MV-4-11 (cell line): ENCODE results near the gene OR10G3.
A peak's percentile ranks its signal among the peaks of the same experiment; 100 is the strongest.
"Not testable (repeated sequence)": the region's sequence is repeated elsewhere in the genome, so short reads cannot be mapped to it uniquely, and the experiment has no call there.

Experiments used
- DNase-seq: peaks from one replicate; lab custom pipeline; 2025; lab: John Stamatoyannopoulos, UW

The OR10G3 gene

GRCh38 chr14:21579976-21580375, at the start of gene OR10G3:
Gene OR10G3 (minus strand): TSS chr14:21580076. CDS start chr14:21570744, 9,332 bp downstream.
- DNase-seq: no peak

DNA sequence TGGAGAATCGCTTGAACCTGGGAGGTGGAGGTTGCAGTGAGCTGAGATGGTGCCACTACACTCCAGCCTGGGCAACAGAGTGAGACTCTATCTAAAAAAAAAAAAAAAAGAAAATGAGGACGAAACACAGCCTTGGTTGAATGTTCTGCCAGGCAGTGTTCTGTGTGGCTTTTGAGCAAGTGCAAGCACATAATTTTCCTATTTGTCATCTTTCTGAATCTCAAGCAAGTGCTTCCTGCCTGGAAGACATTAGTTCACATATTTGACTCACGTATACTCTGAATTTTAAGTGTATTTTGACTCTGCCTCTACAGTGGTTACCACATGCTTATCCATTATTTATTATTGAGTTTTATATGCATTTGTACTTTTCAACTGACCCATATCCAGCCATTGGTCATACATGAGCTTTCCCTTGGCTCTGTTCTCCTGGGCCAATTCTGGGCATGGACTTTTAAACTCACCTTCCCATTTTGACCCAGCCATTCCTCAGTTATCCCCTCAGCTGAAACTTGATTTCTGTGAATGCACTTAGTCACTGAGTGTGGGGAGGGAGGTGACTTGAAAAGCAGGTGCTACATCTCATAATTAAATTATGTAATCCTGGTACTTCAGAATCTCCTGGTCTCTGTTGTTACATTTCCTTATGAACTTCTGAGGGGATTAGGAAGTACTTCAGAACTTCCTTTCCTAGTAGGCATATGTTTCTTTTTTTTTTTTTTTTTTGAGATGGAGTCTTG, 46.8 kb upstream of the OR10G3 start:
- DNase-seq: no peak

DNA sequence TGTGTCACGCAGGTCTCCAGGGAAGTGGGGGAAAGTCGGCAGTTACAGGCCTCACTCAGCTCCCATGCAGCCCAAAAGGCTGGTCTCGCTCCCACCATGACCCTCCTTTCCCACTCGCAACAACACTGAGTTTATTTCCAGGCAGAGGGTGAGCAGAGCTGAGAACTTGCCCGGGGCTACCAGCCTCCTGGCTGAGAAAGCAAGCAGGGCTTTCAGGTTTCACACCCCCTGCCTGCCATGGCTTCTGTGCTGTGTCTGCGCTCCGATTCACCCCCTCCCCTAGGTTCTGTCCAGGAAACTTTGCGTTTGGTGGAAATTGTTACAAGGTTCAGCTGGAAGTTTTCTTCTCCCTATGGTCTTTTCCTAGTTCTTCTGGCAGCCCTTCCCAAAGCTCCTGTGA, 37.7 kb upstream of the OR10G3 start:
- DNase-seq: no peak

GRCh38 chr14:21614240-21614639, 34.4 kb upstream of the OR10G3 start:
- no peak for DNase-seq

GRCh38 chr14:21612324-21612723, 32.4 kb upstream of the OR10G3 start:
- DNase-seq: no peak

DNA sequence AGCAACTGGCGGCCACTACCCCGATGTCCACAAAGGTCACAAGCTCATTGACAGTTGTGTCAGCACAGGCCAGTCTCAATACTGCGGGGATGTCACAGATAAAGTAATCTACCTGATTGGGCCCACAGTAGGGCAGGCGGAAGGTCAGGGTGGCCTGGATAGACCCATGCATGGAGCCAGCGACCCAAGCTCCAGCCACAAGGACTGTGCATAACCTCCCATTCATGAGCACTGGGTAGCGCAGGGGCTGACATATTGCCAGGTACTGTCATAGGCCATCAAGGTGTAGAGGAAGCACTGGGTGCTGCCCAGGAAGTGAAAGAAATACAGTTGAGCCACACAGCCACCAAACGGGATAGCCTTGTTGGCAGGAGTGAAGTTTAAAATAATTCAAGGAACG, 22.3 kb upstream of the OR10G3 start:
- DNase-seq: not testable (repeated sequence)

DNA sequence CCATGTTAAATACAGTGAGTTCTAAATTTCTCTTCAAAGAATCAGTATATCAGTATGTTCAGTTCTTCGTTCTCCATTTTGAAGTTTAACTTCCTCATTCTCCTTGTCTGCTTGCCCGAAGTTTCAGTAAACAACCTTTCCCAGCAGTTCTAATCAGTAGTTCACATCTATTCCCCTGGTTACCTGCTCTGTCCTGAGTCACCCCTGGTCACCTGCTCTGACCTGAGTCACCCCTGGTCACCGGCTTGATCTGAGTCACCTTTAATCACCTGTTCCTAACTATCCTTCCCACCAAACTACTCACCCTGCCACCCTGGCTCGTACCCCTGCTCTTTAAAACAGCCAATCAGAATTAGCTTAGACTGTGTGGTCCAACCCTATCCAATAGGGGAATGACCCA, 9.4 kb upstream of the OR10G3 start:
- peak; percentile 29 for DNase-seq

GRCh38 chr14:21575661-21576060, 4.2 kb downstream of the OR10G3 start:
- no peak for DNase-seq

GRCh38 chr14:21572604-21573003, 7.3 kb downstream of the OR10G3 start:
- no peak for DNase-seq

DNA sequence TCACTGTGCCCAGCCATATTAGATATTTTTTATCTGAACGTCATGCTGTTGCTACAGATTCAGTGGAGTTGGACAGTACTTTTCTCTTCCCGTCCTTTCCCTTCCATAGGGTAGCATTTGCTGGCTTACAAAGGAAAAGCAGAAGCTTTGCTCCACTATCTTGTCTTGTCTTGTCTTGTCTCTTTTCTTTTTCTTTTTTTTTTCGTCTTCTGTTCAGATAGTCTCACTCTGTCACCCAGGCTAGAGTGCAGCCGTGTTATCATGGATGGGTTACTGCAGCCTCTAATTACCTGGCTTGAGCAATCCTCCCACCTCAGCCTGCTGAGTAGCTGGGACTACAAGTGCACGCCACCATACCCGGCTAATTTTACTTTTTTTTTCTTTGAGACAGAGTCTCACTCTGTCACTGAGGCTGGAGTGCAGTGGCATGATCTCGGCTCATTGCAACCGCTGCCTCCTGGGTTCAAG, 21.1 kb downstream of the OR10G3 start:
- DNase-seq: no peak

GRCh38 chr14:21557084-21557901, 22.6 kb downstream of the OR10G3 start:
- DNase-seq: peak; percentile 64

GRCh38 chr14:21556378-21557083, 23.3 kb downstream of the OR10G3 start:
- no peak for DNase-seq

DNA sequence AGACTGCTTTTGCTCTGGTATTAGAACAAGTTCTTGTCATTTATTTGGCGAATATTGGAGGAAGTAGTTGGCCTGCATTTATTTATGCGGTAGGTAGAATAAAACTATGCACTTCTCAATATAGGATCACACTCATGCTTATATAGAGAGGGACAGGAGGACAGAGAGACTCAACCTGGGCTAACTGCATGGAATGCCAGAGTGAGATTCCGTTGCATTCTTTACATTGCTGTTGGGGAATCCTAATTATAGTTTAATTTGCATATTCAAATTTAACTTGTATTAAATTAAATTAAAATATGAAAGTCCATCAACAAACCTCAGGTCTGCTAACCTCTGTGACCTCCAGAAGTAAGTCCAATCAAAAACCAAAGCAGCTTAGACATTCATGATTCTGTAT, 26.6 kb downstream of the OR10G3 start:
- DNase-seq: no peak

- not testable (repeated sequence) for DNase-seq
These were observed 35.3 kb downstream of the OR10G3 start for GRCh38 chr14:21544588-21544987.

DNA sequence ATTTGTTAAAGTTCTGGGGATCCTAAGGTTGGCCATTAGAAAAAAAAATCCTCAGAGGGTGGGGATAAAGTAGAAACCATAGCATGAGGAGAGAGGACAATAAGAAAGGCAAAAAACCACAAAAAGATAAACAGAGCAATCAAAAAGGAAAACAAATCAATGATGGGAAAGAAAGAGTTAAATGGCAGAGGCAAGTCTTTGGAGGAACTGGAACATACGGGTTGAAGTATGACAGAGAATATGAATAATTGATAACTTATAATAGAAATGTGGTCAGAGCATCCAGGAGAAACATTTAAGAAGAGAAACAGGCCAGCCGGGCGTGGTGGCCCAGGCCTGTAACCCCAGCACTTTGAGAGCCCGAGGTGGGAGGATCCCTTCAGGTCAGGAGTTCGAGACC, 35.9 kb downstream of the OR10G3 start:
- DNase-seq: no peak

DNA sequence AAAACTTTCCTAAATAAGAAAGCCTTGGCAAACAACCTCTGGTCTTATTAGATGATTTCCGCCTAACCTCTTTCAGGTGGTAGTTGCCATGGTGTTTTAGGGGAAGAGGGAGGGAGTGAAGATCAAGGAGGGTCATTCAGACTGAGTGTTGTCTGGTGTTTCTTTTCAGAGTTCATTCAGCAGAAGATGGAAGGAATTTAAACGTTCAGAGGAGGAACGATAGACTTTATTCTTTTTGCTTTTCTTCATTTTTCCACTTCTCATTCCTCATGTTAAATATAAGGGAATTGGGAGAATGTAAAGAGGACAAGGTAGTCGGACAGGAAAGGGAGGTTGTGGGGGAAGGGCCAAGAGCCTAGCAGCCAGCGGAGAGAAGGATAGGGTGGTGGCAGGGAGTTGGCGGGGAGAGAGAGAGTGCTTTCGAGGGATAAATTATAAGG, 36.3 kb downstream of the OR10G3 start:
- DNase-seq: no peak

GRCh38 chr14:21541413-21542074, 38.3 kb downstream of the OR10G3 start:
- DNase-seq: no peak

GRCh38 chr14:21539189-21539940, 40.5 kb downstream of the OR10G3 start:
- DNase-seq: no peak

DNA sequence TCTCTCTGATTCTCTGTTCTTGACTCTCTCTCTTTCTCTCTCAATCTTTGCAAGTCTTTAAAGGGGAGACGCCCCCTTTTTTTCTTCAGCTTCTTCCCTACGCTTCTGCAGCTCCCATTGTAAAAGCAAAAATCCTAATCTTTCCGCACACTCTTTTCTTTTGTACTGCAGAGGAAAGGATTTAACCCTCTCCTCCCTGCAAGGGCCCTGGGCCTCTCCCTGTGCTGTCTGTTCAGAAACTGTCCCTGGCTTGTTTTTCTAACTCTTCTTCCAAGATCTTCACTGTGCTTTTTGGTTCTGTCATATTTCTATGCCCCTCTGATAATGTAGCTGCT, 42.8 kb downstream of the OR10G3 start:
- DNase-seq: no peak

GRCh38 chr14:21536418-21537089, 43.3 kb downstream of the OR10G3 start:
- DNase-seq: no peak
